DMS 273 treated with DMSO at 0.1 percent for 48 hours (cell line): ENCODE measurements around the gene LFNG.

Experiments used
- DNase-seq: peaks from one replicate; lab custom pipeline; 2025; lab: John Stamatoyannopoulos, UW

LFNG gene

DNA sequence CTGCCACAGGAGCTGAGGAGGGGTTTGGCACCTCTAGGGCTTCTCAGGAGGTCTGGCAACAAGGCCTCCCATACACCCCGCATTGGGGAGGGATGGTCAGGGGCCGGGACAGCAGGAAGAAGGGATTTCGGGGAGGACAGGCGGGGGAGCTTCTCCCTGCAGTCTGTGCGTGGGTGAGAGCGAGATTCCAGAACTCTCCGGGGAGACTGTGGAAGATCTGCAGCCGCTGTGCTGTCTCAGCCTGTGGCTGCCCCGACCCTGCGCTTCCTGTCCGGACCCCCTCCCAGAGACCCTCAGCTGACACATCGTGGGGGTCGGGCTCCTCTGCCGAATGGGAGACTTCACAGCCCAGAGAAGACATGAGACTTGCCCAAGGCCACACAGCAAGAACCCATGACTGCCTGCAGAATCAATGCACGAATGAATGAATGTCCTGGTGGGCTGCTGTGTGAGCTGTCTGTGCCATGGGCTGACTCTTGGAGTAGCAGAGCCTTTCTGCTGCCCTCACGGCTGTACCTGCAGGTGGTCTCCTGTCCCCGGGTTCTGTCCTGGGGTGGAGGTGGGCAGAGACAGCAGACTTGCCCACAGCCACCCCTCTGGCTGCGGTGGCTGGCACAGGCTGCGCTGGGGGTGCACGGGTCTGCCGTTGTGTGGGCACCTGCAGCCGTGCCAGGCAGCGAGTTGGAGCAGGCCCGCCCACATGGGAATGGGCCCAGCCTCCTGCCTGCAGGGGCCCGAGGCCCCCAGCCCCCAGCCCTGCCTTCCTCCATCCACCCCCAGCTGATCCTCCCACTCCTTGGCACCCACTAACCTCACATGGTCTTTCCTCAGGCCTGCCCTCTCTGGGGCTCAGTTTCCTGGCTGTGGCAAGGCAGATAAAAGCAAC lies 16.3 kb upstream of the LFNG start:
- DNase-seq = no peak

DNA sequence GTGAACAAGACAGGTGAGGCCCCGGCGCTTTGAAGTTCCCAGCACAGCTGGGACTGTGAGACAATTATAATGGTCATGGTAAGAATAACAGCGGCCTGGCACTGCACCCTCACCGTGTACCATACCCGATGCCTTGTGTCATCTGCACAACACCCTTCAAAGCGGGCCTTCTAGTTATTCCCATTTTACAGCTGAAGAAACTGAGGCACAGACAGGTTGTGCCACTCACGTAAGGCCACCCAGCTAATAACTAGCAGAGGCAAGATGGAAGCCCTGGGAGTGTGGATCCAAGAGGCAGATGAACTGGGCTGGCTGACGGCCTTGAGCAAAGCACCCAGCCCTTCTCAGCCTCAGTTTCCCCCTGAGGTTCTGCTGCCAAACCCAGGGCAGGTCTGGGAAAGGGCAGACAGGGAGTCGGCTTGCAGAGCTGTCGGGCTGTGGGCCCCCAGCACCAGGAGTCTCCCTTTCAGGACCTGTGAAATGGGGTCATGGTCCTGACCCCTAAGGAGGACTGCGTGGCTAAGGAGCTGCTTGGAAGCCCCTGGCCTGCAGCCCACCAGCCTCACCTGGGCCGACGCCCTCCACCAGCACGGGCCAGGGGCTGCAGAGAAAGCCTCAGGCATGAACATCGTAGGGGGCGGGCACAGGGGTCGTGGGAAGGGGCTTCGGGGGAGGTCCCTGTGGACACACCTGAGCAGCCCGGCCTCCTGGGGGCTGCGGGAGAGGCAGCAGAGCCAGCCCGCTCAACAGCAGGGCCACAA lies 15.3 kb upstream of the LFNG start:
- DNase-seq = no peak

DNA sequence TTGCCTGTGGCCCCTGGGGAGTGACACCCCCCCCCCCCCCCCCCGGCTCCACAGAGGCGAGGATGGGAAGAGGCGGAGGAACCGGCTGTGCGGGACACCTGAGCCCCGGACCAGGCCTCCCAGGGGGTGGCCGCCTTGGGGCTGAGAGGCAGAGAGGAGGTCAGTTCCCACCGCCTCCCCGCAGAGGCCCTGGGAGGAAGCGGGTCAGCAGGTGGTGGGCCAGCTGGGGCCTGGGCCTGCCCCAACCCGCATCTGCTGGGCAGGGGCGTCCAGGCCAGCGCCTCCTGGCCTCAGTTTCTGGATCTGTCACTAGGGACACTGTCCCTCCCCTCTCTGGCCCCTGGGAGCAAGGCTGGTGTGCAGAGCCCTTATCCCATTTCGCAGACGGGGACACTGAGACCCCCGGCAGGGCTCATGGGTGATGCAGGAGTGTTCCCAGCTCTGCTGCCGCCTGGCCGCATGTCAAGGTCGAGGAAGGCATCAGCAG lies 14.6 kb upstream of the LFNG start:
- DNase-seq = no peak

DNA sequence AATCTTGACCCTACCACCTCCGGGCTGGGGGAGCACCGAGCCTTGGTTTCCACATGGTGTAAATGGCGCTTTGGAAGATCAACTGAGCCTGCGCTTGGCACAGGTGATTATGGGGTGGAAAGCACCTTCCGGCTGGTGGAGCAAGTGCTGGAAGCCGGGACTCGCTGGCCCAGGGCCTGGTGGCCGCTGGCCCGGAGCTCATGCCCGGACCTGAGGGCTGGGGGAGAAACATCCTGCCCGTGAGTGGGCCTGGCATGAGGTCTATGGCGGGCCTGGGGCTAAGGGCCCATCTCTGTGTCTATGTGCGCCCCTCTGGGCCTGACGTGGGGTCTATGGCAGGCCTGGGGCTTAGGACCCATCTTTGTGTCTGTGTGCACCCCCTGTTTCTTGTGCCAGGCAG lies 14.2 kb upstream of the LFNG start:
- DNase-seq = no peak

DNA sequence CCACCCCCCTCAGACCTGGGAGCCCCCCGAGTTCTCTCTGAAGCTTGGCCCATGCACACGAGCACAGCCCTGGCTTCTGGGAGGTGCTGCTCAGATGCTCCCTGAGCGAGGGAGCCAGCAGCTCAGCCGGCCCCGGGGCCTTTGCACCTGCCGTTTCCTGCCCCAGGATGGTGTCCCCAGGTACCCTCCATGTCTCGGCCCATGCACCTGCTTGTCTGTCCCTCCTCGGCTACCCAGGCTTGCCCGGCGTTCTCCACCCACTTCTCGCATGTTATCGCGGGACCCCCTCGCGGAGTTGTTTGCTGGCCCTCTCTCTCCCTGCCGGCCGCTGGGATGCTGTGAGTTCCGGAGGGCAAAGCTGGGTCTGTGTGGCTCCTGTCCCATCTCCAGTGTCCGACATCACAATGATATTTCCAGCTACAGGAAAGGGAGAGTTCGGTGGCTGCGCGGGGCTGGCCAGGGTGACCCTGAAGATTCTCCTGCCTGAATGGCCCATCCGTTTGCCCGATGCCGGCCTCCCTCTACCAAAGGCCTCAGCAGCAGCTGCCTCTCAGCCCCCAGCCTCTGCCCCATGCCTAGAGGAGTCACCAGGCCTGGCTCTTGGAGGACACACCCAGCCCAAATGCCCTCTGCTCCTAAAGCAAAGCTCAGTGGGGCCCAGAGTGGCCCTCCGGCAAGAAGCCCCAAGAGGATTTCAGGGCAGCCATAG lies 12.2 kb upstream of the LFNG start:
- DNase-seq = no peak

DNA sequence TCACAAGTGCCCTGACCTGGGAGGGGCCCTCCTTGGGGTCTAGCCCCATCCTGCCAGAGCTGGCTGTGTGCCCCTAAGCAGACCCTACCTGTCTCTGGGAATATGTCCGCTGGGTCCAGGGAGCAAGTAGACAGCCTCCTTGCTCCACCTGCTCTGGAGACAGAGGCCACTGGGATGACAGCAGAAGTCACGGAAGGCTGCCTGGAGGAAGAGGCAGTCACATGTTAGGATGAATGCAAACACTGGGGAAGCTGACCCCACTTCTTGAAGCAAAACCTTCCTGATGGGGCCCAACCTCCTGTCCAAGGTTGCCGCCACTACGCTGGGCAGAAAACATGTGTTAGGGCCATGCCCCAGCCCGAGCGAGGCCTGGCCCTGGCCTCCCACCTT lies 11.7 kb upstream of the LFNG start:
- no peak for DNase-seq

DNA sequence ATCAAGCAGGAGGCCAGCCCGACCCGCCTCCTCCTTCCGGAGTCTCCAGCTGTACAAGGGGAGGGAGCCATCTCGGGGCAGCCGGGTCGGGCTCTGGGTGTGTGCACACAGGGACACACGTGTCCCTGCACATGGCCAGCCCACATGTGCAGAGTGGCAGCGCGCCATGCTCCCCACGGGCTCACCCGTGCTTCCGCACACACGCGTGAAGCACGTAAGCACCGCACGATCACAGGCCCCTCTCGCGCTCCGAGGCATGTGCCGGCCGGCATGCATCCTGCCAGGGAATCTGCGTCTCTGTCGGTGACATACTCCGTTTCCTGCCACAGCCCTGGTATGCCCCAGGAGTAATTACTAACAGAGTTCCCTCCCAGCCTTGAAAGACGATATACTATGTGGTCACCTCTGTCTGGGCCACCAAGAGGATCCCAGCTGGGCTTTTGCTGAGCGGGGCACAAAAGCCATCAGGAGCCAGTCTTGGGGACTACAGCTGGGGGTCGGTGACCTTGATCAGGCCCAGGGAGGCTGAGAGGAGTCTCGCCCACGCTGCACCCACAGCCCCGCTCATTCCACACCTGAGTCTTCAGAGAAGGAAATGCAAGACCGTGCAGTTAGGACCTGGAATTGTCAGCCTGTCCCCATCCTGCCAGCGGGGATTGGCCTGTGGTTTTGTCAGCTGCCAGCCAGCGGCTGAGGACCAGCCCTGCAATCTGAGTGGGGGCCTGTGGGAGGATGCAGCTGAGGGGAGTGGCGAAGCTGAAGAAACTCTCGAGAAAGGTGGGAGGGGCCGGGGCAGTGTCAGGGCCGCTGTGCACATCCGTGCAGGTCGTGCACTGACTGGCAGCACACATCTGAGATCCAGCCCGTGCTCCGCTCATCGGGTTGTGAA lies 11.0 kb upstream of the LFNG start:
- DNase-seq = no peak

DNA sequence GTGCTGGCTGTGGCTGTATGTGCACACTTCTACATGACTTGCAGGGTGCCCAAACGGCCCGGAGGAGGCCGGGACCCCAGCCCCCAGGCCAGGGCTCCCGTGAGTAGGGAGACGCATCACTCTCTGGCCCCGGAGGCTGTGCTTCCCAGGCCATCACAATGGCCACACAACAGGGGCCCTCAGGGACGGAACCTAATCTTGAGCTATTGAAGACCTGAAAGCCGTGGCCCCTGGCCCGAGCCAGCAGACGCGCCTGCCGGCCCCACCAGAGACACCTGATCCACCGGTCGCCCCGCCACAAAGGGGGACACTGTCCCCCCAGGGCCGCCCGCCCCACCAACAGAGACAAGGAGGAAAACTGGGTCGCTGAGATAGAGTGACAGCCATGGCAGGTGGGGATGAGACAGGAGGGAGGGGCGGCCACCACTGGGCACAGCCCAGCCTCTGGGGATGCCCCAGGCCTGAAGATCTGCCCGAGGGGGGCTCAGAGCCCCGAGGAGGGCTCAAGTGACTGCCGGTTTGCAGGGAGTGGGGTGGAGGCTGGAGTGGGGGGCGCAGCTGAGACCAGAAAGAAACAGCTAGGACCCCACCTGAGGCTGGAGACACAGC lies 10.2 kb upstream of the LFNG start:
- DNase-seq = no peak

DNA sequence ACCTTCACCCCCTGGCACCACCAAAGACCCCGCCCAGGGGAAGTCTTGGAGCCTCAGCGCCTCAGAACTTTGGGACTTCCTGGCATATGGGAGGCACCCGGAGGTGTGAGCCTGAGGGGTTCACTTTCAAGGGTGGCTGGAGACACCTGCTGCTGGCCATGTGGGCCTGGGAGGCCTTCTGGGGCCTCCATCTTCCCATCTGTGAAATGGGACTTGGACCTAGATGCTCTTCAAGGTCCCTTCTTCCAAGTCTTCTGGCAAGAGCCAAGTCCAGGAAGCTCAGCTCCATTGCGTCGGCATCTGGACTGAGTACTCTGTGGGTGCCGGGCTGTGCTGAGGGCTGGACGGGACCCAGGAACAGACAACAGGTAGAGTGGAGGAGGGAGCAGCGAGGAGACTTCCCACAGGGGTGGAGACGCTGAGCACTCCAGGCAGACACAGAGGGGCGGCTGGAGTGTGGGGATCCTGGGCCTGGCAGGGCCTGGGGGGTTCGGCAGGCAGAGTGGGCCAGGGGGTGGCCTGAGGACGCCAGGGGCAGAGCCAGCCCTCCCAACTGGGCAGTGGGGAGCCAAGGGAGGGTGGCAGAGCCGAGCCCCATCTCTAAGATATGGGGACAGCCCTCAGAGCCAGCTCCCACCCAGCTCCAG lies 9.3 kb upstream of the LFNG start:
- DNase-seq = no peak

DNA sequence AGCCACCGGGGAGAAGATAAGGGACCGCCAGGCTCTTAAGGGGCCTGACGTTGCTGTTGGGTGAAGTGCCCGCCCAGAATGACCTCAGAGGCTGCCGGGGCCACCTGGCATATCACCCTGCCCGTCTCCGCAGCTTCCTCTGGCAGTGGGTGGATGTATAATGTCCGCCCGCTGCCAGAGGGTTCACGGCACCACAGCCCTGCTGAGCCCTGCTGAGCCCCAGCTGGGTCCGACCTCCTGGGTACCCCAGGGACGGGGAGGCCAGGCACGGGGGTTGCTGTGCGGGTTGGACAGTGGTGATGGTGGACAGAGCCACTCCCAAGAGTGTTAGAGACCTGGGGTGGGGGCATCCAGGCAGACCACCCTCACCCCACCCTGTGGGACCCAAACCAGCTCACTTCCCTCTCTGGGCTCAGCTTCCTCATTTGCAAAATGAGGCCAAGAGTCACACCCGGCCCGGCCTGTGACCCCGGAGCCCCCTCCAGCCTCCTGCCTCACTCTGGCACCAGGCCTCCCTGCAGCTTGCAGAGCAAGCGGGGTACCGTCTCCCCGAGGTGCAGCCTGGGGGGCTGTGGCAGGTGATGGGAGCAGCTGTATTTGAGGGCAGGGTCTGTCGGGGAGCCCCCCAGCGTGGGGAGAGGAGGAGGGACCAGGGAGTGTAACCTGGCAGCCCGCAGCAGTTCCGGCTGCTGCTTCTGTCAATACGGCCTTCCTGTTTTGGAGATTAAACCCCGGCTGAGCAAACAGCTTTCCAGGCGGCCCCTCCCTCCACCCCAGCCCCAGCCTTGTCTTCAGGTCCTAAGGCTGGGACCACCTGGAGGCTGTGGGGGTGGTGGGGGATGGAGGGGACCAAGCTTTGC lies 8.4 kb upstream of the LFNG start:
- DNase-seq = no peak

DNA sequence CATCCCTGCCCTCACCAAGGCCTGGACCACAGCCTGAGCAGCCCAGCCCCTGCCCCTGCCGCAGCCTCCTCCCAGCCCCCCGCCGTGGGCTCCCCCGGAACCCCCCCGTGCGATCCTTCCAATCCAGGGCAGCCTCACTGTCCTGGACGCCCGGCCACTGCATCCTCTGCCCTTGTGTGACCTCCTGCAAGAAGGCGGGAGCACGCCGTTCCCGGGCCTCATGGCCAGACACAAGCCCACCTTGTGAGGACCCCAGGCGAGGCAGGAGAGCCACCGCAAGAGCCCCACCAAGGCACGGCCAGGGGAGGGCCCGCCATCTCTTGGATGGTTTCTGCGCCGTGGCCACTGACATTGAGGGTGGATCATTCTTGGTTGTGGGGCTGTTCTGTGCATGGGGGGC lies 7.8 kb upstream of the LFNG start:
- no peak for DNase-seq

DNA sequence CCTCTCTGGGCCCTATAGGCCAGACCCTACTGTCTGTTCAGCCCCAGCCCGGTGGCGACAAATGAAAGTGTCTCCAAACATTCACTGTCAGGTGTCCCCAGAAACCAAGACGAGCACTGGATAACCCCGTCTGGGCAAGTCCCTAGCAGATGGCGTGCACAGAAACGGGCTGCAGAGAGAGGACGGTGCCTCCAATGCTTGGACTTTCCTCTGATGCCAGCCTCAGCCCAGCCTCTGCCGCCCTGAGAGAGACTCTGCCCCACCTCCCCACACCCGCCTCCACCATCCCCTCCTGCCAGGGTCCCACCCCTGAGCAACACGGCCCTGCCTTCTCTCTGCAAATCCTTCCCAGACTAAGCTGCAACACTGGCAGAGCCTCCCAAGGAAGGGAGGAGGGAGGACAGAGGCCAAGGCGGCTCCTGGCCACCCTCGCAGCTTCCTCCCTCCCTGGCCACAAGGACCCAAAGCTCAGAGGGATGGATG lies 7.4 kb upstream of the LFNG start:
- no peak for DNase-seq

DNA sequence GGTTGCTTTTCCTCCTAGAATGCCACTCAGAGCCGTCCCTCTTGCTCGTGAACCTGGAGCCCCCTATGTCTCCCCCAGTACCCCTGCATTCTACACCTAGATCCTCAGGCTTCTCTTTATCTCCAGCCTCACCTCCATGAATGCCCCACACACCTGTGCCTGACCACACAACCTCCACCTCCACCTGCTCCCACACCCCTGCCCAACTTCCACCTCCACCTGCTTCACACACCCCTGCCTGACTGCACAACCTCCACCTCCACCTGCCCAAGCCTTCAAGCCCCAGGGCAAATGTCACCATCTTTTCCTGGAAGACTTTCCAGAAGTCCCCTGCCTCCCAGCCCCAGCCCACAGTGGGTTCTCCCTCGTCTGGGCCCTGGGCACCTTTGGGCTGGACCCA lies 6.9 kb upstream of the LFNG start:
- no peak for DNase-seq

DNA sequence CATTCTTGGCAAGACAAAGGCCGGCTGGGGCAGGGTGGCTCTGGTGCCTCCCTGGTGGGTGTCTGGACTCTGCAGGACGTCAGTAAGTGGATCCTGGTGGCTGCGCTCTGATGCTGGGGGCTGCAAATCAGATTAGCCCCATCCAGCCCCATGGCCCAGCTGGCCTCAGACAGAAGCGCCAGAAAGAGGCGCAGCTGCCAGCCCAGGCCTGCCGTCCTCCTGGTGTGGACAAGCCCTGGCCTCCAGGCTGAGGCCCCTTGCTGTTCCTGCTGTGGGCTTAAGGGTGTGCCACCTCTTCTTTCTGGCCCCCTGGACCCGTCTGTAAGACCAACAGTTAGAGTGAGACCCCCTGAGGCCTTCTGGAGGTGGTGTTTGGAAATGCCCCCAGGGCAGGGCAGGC lies 5.9 kb upstream of the LFNG start:
- no peak for DNase-seq

DNA sequence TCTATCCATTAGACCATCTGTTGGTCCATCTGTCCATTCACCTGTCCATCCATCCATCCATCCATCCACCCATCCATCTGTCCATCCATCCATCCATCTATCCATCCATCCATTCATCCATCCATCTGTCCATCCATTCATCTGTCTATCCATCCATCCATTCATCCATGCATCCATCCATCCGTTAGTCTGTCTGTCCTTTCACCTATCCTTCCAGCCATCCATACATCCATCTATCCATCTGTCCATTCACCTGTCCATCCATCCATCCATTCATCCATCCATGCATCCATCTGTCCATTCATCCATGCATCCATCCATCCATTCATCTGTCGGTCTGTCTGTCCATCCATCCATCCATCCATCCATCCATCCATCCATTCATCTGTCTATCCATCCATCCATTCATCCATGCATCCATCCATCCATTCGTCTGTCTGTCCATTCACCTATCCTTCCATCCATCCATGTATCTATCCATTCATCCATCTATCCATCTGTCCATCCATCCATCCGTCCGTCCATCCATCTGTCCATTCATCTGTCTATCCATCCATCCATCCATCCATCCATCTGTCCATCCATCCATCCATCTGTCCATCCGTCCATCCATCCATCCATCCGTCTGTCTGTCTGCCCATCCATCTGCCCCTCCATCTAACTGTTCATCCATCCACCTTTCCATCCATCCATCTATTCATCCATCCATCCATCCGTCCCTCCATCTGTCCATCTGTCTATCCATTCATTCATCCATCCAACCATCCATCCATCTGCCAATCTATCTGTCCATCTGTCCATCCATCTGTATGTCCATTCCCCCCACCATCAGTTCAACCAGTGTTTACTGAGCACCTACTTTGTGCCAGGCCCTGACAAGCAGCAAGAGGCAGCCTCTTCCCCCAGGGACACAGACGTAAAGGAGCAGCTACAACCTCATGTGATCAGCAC lies 4.8 kb upstream of the LFNG start:
- no peak for DNase-seq

DNA sequence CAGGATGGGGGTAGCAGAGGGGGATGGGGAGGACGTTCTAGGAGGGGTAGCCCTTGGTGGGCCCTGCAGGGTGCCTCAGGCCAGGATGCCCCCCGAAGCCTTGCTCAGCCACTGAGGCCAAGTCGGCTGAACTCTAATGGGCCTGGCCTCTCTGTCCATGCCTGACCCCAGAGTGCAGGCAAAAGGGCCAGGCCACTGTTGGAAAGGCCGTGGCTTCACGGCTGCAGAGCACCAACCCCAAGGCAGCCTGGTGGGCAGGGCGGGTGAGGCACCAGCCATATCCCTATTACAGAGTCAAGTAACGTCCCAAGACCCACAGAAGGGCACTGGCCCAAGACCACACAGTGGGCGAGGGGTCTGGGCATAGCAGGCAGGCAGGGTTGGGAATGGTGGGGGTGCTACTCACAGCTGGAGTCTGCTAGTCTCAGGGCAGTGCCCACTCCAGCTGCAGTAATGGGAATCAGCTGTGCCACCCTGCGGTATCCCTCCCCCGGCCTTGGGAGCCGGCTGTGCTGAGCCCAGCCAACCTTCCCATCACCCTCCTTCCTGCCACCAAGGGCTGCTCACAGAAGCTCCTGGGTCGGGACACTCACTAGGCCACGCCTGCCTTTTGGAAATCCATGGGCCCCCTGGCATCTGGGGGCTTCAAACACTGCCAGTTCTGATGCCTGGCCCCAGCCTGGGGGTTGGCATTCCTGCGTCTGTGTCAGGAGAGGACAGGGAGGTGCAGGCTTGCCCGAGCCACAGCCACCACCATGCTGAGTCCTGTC lies 4.0 kb upstream of the LFNG start:
- no peak for DNase-seq

DNA sequence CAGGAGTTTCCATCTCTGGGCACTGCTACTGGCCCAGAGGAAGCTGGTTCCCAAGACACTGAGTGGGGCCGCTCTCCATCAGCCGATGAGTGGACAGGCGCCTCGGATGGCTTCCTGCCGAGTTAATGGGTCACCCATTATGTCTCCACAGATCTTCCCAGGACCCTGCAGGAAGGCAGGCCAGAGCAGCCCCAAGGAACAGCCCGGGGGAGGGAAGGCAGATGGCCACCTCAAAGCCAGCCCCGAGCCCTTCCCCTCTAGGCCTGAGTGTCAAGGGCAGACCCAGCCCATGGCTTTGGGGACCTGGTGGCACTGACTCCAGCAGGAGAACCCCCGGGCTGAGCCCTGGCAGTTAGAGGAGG lies 3.4 kb upstream of the LFNG start:
- DNase-seq = no peak

DNA sequence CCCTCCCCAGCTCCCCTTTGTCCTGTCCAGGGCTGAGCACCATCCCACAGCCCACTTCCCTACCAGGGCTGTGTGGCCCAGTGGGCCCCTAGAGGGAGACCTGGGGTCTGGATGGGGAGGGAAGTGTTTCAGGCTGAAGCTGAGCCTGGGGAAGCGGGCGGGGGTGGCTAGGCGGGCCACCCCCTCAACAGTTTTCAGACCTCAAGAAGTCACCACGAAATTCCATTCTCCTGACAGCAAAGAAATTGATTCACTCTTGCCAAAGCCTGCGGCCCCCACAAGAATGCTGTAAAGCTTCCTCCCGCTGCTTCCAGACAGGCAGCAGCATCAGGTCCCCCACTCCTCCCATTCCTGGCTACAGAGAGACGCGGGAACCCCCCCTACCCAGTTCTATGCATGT lies 2.5 kb upstream of the LFNG start:
- no peak for DNase-seq
